HepG2 (cell line): ENCODE data around the gene UPB1. TPM values are rescaled to one million over a fixed set of nuclear protein-coding genes. Genes with fewer than 3 reads are reported as not detected.

ENCODE experiments used
- HOXA3 ChIP-seq: sonication (generic); formaldehyde crosslinking; IDR thresholded peaks from 2 replicates; pipeline ENCODE4 v1.5.0; 2020; ENCODE audit warnings: missing genetic modification reagents
- HOXA5 ChIP-seq: sonication (generic); formaldehyde crosslinking; IDR thresholded peaks from 2 replicates; pipeline ENCODE4 v1.4.0; 2020; ENCODE audit warnings: missing genetic modification reagents
- KAT8 ChIP-seq: IDR thresholded peaks from 2 replicates; pipeline ENCODE4 v1.6.1; 2016; ENCODE audit warnings: missing genetic modification reagents, missing compliant biosample characterization
- NRL ChIP-seq: sonication (generic); formaldehyde crosslinking; IDR thresholded peaks from 2 replicates; pipeline ENCODE4 v1.5.0; 2020; ENCODE audit warnings: missing genetic modification reagents, mild to moderate bottlenecking, moderate library complexity, borderline replicate concordance
- RAD51 ChIP-seq: fragments of 450-650 bp; IDR thresholded peaks from 2 replicates; pipeline ENCODE4 v1.6.1; 2016; ENCODE audit warnings: borderline replicate concordance
- SIN3B ChIP-seq: fragments of 150-350 bp; IDR thresholded peaks from 2 replicates; pipeline ENCODE4 v1.6.1; 2014; ENCODE audit warnings: low read length
- TBL1XR1 ChIP-seq: fragments of 150-350 bp; IDR thresholded peaks from 2 replicates; pipeline ENCODE4 v1.6.1; 2014; ENCODE audit warnings: borderline replicate concordance, low read length; ENCODE audit not compliant: partially characterized antibody
- ZFY ChIP-seq: sonication (generic); formaldehyde crosslinking; IDR thresholded peaks from 2 replicates; pipeline ENCODE4 v1.4.0; 2020; ENCODE audit warnings: missing genetic modification reagents
- ZMYM4 ChIP-seq: sonication (generic); formaldehyde crosslinking; IDR thresholded peaks from 2 replicates; pipeline ENCODE4 v1.8.1; 2023; ENCODE audit warnings: mild to moderate bottlenecking, missing genetic modification reagents
- ZNF253 ChIP-seq: sonication (generic); formaldehyde crosslinking; IDR thresholded peaks from 2 replicates; pipeline ENCODE4 v1.8.0; 2022; ENCODE audit warnings: mild to moderate bottlenecking, missing genetic modification reagents, borderline replicate concordance
- polyA plus RNA-seq, 8 experiments: library from polyadenylated mRNA; depleted of rRNA in 3 of 8; stranded (reverse) in 7 of 8; unstranded in 1 of 8; fragments of >200 nt; fragmentation: Illumina TruSeq in 4 of 8; extraction: Trizol in 4 of 8; gene quantifications; 2 replicates each; pipeline versions ENCODE4 v1.2.1 to v1.2.3, GENCODE V29; 2011 to 2016; ENCODE audit warnings: low read depth in 4 of 8, missing spikeins in 1 of 8, mixed read lengths in 1 of 8; ENCODE audit not compliant: insufficient read depth in 1 of 8
- total RNA-seq, 5 experiments: library from RNA; depleted of rRNA; stranded (reverse); fragments of >200 nt; fragmentation: Illumina TruSeq; extraction: Trizol; gene quantifications; 2 replicates each; pipeline ENCODE4 v1.2.3, GENCODE V29; 2016; ENCODE audit warnings: low read depth in 1 of 5
- TF ChIP-seq, protein P1 (sequence below): IDR thresholded peaks from 2 replicates; pipeline ENCODE4 v1.6.1; 2018; ENCODE audit warnings: missing genetic modification reagents
- TF ChIP-seq, protein P2 (sequence below): sonication (generic); formaldehyde crosslinking; IDR thresholded peaks from 2 replicates; pipeline ENCODE4 v1.4.0; 2020; ENCODE audit warnings: mild to moderate bottlenecking, low read depth, missing genetic modification reagents
- TF ChIP-seq, protein P3 (sequence below): sonication (generic); formaldehyde crosslinking; IDR thresholded peaks from 2 replicates; pipeline ENCODE4 v1.8.0; 2022; ENCODE audit warnings: mild to moderate bottlenecking, missing genetic modification reagents, borderline replicate concordance
- TF ChIP-seq, protein P4 (sequence below): sonication (generic); formaldehyde crosslinking; IDR thresholded peaks from 2 replicates; pipeline ENCODE4 v1.8.1; 2023; ENCODE audit warnings: missing genetic modification reagents, inconsistent platforms, borderline replicate concordance
- TF ChIP-seq, protein P5 (sequence below): sonication (generic); formaldehyde crosslinking; IDR thresholded peaks from 2 replicates; pipeline ENCODE4 v1.4.0; 2020; ENCODE audit warnings: missing genetic modification reagents

The UPB1 gene
- total and polyA plus RNA-seq, 2 of the 13 experiments (the other 11 are each of a cell fraction or from before 2014, with no cell fraction given), result 0.38 to 1.2 TPM

DNA sequence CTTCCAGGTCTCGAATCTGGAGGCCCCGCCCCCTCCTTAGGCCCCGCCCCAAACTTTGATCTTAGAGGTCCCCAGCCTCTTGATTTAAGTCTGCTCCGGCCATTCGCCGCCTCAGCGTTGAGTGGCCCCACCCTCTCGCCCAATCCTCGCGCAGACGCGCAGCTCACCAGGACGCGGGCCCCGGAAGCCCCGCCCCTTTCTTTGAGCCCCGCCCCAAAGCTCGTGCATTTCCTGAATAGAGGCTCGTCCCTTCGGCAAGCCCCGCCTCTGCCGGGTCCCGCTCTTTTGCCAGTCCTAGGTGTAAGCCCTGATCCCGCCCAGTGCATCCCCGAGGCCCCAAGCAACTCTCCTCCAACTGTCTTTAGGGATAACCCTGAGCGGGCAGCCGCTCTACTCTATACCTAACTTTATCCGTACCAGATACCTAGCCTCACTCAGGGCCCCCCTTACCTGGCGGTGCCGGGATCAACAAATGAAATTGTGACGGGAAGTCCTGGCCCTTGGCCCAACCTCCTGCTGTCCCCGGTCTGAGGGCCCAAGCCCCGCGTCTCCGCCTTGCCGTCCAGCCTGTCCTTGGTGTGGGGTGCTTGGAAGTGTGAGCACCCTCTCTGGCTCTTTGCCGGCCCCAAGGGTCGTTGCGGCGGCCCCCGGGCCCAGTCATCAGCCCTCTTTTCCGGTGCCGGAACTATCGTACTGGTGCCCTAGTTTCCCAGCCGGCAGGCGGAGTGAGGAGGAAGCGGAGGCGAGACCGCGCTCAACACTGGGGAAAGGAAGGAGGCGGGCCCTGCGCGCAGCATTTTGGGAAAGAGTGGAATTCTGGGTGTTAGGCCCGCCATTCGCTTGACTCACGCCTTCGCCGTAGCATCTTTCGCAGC lies 60.3 kb downstream of the UPB1 start, which contains the start of gene SNRPD3 (continued):
- TF ChIP-seq KAT8 (CRISPR knock-in tag) (peak; percentile 98), TBL1XR1 (peak; percentile 52), ZNF253 (CRISPR knock-in tag) (no peak), ZFY (CRISPR knock-in tag) (peak; percentile 98), ZMYM4 (peak; percentile 78), NRL (CRISPR knock-in tag) (peak; percentile 94; the same call in 1 of the 2 replicates), RAD51 (no peak), SIN3B (peak; percentile 78), HOXA3 (CRISPR knock-in tag) (peak; percentile 90; the same call in 1 of the 2 replicates), HOXA5 (CRISPR knock-in tag) (peak; percentile 77; the same call in 1 of the 2 replicates)
- TF ChIP-seq, protein P1, sequence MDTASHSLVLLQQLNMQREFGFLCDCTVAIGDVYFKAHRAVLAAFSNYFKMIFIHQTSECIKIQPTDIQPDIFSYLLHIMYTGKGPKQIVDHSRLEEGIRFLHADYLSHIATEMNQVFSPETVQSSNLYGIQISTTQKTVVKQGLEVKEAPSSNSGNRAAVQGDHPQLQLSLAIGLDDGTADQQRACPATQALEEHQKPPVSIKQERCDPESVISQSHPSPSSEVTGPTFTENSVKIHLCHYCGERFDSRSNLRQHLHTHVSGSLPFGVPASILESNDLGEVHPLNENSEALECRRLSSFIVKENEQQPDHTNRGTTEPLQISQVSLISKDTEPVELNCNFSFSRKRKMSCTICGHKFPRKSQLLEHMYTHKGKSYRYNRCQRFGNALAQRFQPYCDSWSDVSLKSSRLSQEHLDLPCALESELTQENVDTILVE (CRISPR knock-in tag), result peak; percentile 96
- TF ChIP-seq, protein P2, sequence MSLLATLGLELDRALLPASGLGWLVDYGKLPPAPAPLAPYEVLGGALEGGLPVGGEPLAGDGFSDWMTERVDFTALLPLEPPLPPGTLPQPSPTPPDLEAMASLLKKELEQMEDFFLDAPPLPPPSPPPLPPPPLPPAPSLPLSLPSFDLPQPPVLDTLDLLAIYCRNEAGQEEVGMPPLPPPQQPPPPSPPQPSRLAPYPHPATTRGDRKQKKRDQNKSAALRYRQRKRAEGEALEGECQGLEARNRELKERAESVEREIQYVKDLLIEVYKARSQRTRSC (CRISPR knock-in tag), result 0 out of 2 replicates have a peak, but pooled peaks have one; percentile 55
- TF ChIP-seq, protein P3, sequence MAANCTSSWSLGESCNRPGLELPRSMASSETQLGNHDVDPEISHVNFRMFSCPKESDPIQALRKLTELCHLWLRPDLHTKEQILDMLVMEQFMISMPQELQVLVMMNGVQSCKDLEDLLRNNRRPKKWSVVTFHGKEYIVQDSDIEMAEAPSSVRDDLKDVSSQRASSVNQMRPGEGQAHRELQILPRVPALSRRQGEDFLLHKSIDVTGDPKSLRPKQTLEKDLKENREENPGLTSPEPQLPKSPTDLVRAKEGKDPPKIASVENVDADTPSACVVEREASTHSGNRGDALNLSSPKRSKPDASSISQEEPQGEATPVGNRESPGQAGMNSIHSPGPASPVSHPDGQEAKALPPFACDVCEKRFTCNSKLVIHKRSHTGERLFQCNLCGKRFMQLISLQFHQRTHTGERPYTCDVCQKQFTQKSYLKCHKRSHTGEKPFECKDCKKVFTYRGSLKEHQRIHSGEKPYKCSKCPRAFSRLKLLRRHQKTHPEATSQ (CRISPR knock-in tag), result peak; percentile 81; the same call in 1 of the 2 replicates
- TF ChIP-seq, protein P4, sequence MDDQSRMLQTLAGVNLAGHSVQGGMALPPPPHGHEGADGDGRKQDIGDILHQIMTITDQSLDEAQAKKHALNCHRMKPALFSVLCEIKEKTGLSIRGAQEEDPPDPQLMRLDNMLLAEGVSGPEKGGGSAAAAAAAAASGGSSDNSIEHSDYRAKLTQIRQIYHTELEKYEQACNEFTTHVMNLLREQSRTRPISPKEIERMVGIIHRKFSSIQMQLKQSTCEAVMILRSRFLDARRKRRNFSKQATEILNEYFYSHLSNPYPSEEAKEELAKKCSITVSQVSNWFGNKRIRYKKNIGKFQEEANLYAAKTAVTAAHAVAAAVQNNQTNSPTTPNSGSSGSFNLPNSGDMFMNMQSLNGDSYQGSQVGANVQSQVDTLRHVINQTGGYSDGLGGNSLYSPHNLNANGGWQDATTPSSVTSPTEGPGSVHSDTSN (CRISPR knock-in tag), result no peak
- TF ChIP-seq, protein P5, sequence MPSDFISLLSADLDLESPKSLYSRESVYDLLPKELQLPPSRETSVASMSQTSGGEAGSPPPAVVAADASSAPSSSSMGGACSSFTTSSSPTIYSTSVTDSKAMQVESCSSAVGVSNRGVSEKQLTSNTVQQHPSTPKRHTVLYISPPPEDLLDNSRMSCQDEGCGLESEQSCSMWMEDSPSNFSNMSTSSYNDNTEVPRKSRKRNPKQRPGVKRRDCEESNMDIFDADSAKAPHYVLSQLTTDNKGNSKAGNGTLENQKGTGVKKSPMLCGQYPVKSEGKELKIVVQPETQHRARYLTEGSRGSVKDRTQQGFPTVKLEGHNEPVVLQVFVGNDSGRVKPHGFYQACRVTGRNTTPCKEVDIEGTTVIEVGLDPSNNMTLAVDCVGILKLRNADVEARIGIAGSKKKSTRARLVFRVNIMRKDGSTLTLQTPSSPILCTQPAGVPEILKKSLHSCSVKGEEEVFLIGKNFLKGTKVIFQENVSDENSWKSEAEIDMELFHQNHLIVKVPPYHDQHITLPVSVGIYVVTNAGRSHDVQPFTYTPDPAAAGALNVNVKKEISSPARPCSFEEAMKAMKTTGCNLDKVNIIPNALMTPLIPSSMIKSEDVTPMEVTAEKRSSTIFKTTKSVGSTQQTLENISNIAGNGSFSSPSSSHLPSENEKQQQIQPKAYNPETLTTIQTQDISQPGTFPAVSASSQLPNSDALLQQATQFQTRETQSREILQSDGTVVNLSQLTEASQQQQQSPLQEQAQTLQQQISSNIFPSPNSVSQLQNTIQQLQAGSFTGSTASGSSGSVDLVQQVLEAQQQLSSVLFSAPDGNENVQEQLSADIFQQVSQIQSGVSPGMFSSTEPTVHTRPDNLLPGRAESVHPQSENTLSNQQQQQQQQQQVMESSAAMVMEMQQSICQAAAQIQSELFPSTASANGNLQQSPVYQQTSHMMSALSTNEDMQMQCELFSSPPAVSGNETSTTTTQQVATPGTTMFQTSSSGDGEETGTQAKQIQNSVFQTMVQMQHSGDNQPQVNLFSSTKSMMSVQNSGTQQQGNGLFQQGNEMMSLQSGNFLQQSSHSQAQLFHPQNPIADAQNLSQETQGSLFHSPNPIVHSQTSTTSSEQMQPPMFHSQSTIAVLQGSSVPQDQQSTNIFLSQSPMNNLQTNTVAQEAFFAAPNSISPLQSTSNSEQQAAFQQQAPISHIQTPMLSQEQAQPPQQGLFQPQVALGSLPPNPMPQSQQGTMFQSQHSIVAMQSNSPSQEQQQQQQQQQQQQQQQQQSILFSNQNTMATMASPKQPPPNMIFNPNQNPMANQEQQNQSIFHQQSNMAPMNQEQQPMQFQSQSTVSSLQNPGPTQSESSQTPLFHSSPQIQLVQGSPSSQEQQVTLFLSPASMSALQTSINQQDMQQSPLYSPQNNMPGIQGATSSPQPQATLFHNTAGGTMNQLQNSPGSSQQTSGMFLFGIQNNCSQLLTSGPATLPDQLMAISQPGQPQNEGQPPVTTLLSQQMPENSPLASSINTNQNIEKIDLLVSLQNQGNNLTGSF, result peak; percentile 30; the same call in 1 of the 2 replicates
